Cardiac fibroblast (primary cell): ENCODE results near the gene E4F1.

Source experiments
- DNase-seq, 2 donors: peaks; one replicate each; pipeline versions ENCODE4 v3.0.0 to v3.0.0-alpha.2; 2010; ENCODE audit warnings: low read depth in 2 of 2
- H3K4me3 ChIP-seq, 2 donors: replicated peaks in 1 of 2; 1 replicate in 1 of 2; 2 replicates in 1 of 2; pipeline ENCODE4 v1.5.1; 2011; ENCODE audit warnings: low read depth in 2 of 2, low read length in 2 of 2, mild to moderate bottlenecking in 2 of 2, moderate library complexity in 1 of 2
- CTCF ChIP-seq: IDR thresholded peaks from one replicate; pipeline ENCODE4 v1.5.1; 2011; ENCODE audit warnings: low read depth, mild to moderate bottlenecking, low read length, inconsistent platforms

The E4F1 gene

GRCh38 chr16:2277466-2278271 is 54.3 kb downstream of the E4F1 start:
- no peak for TF ChIP-seq CTCF
- no peak overlapping the region for H3K4me3 ChIP-seq
- no peak for DNase-seq

- no peak overlapping the region for H3K4me3 ChIP-seq
- no peak for DNase-seq
- no peak for TF ChIP-seq CTCF
These were observed 54.8 kb downstream of the E4F1 start for GRCh38 chr16:2278272-2278608.

GRCh38 chr16:2278956-2279800 is 55.8 kb downstream of the E4F1 start:
- H3K4me3 ChIP-seq, result no peak overlapping the region
- no peak for DNase-seq
- no peak for TF ChIP-seq CTCF

GRCh38 chr16:2280461-2280860 is 57.1 kb downstream of the E4F1 start:
- H3K4me3 ChIP-seq, result no peak overlapping the region
- DNase-seq, result no peak
- TF ChIP-seq CTCF, result no peak

- no peak for DNase-seq
- no peak overlapping the region for H3K4me3 ChIP-seq
- TF ChIP-seq CTCF, result no peak
These were observed 57.7 kb downstream of the E4F1 start for GRCh38 chr16:2280981-2281542.

- no peak for DNase-seq
- TF ChIP-seq CTCF, result no peak
- no peak overlapping the region for H3K4me3 ChIP-seq
These were observed 58.9 kb downstream of the E4F1 start for GRCh38 chr16:2282262-2282661.
